Astrocyte (in vitro differentiated cells and primary cell): Measurements from ENCODE around the gene RBFA. TPM values are rescaled to one million over a fixed set of nuclear protein-coding genes. Genes with fewer than 3 reads are reported as not detected.

Source experiments
- DNase-seq: peaks from one replicate; pipeline ENCODE4 v3.0.0-alpha.2; 2010; ENCODE audit warnings: low read depth
- FAIRE-seq: peaks from 2 replicates; lab custom pipeline; 2011; peaks lifted over from hg19 to GRCh38; lab: Jason Lieb, UNC
- H2AFZ ChIP-seq: 2 replicates; pipeline ENCODE4 v1.6.0; 2012; ENCODE audit warnings: low read depth, low read length, inconsistent platforms
- H3K27ac ChIP-seq: 2 replicates; pipeline ENCODE4 v1.5.1; 2011; ENCODE audit warnings: low read depth, low read length, inconsistent platforms
- H3K27me3 ChIP-seq: 2 replicates; pipeline ENCODE4 v1.6.0; 2011; ENCODE audit warnings: low read length, inconsistent platforms; ENCODE audit not compliant: insufficient read depth
- H3K36me3 ChIP-seq: 2 replicates; pipeline ENCODE4 v1.5.1; 2011; ENCODE audit warnings: low read length, inconsistent platforms; ENCODE audit not compliant: insufficient read depth
- H3K4me1 ChIP-seq: 2 replicates; pipeline ENCODE4 v1.5.1; 2011; ENCODE audit warnings: low read length, inconsistent platforms; ENCODE audit not compliant: insufficient read depth
- H3K4me2 ChIP-seq: 2 replicates; pipeline ENCODE4 v1.6.0; 2012; ENCODE audit warnings: low read length, inconsistent platforms
- H3K4me3 ChIP-seq: 2 replicates; pipeline ENCODE4 v1.5.1; 2011; ENCODE audit warnings: low read depth, mild to moderate bottlenecking, low read length, inconsistent platforms; ENCODE audit not compliant: insufficient read depth
- H3K79me2 ChIP-seq: 2 replicates; pipeline ENCODE4 v1.6.0; 2012; ENCODE audit warnings: mild to moderate bottlenecking, low read length, inconsistent platforms; ENCODE audit not compliant: insufficient read depth
- H3K9ac ChIP-seq: 2 replicates; pipeline ENCODE4 v1.6.0; 2012; ENCODE audit warnings: mild to moderate bottlenecking, low read length, inconsistent platforms
- H3K9me3 ChIP-seq: 2 replicates; pipeline ENCODE4 v1.5.1; 2012; ENCODE audit warnings: low read depth, mild to moderate bottlenecking, low read length, inconsistent platforms; ENCODE audit not compliant: insufficient read depth
- H4K20me1 ChIP-seq: 2 replicates; pipeline ENCODE4 v1.6.0; 2012; ENCODE audit warnings: low read length, inconsistent platforms; ENCODE audit not compliant: insufficient read depth
- H3K27ac Mint-ChIP-seq: one replicate; pipeline ENCODE4 v1.8.0; 2021; ENCODE audit warnings: mild to moderate bottlenecking, mixed read lengths; ENCODE audit not compliant: unreplicated experiment
- H3K27me3 Mint-ChIP-seq: one replicate; pipeline ENCODE4 v1.8.0; 2021; ENCODE audit warnings: low read depth, mixed read lengths; ENCODE audit not compliant: unreplicated experiment
- H3K36me3 Mint-ChIP-seq: one replicate; pipeline ENCODE4 v1.8.0; 2021; ENCODE audit warnings: low read depth, mixed read lengths; ENCODE audit not compliant: unreplicated experiment
- H3K4me1 Mint-ChIP-seq: one replicate; pipeline ENCODE4 v1.8.0; 2021; ENCODE audit warnings: low read depth, mixed read lengths; ENCODE audit not compliant: unreplicated experiment
- H3K4me3 Mint-ChIP-seq: one replicate; pipeline ENCODE4 v1.8.0; 2021; ENCODE audit warnings: mild to moderate bottlenecking, moderate library complexity, mixed read lengths; ENCODE audit not compliant: unreplicated experiment
- H3K9me3 Mint-ChIP-seq: one replicate; pipeline ENCODE4 v1.8.0; 2021; ENCODE audit warnings: mild to moderate bottlenecking, mixed read lengths; ENCODE audit not compliant: unreplicated experiment
- EZH2 ChIP-seq: IDR thresholded peaks from 2 replicates; pipeline ENCODE4 v1.6.1; 2012; ENCODE audit warnings: mild to moderate bottlenecking, low read length, inconsistent platforms; ENCODE audit not compliant: insufficient read depth
- total RNA-seq: library from RNA; stranded (reverse); gene quantifications from 2 replicates; pipeline ENCODE4 v1.2.1, GENCODE V29; 2021
- TF ChIP-seq, protein P1 (sequence below): IDR thresholded peaks from 2 replicates; pipeline ENCODE4 v1.5.1; 2011; ENCODE audit warnings: low read depth, mild to moderate bottlenecking, inconsistent platforms, low read length, moderate library complexity; ENCODE audit not compliant: insufficient read depth

Gene RBFA
- total RNA-seq, 1 donor from 2014 or later = 24.1 TPM

DNA sequence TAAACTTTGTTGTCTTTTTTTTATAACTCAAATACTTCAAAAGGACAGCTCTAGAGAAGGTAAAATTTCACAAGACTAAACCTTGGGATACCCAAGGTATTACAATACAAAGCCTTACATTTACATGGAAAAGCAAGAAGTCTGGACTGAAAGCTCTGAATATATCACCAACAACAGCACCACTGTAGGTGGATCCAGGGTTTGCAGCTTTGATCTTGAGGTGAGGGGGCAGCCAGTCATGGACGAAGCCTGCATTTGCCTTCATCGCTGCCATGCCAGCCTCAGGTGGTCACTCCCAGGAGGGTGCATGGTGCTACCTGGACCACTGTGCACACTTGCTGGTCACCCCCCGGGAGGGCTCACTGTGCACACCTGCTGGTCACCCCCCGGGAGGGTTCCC, 36.6 kb downstream of the RBFA start:
- Histone ChIP-seq H3K27me3 (no peaks in the 10 kb centered on the region), H3K4me1 (no peaks in the 10 kb centered on the region), H3K4me3 (no peak overlapping the region), H3K4me2 (no peak overlapping the region), H3K9ac (no peak overlapping the region), H2AFZ (no peak overlapping the region), H3K79me2 (no peaks in the 10 kb centered on the region), H3K9me3 (no peaks in the 10 kb centered on the region), H3K27ac (no peak overlapping the region), H4K20me1 (no peaks in the 10 kb centered on the region), H3K36me3 (no peaks in the 10 kb centered on the region)
- H3K27ac Mint-ChIP-seq = no peak overlapping the region
- H3K9me3 Mint-ChIP-seq = peaks cover 2% of the 10 kb centered on the region
- no peak for TF ChIP-seq EZH2
- TF ChIP-seq, protein P1, sequence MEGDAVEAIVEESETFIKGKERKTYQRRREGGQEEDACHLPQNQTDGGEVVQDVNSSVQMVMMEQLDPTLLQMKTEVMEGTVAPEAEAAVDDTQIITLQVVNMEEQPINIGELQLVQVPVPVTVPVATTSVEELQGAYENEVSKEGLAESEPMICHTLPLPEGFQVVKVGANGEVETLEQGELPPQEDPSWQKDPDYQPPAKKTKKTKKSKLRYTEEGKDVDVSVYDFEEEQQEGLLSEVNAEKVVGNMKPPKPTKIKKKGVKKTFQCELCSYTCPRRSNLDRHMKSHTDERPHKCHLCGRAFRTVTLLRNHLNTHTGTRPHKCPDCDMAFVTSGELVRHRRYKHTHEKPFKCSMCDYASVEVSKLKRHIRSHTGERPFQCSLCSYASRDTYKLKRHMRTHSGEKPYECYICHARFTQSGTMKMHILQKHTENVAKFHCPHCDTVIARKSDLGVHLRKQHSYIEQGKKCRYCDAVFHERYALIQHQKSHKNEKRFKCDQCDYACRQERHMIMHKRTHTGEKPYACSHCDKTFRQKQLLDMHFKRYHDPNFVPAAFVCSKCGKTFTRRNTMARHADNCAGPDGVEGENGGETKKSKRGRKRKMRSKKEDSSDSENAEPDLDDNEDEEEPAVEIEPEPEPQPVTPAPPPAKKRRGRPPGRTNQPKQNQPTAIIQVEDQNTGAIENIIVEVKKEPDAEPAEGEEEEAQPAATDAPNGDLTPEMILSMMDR = no peak
- DNase-seq (no peak), FAIRE-seq (no peak)
- H3K36me3 Mint-ChIP-seq = no peaks in the 10 kb centered on the region
- peaks cover 6% of the 10 kb centered on the region for H3K27me3 Mint-ChIP-seq
- no peaks in the 10 kb centered on the region for H3K4me1 Mint-ChIP-seq
- H3K4me3 Mint-ChIP-seq = no peak overlapping the region

DNA sequence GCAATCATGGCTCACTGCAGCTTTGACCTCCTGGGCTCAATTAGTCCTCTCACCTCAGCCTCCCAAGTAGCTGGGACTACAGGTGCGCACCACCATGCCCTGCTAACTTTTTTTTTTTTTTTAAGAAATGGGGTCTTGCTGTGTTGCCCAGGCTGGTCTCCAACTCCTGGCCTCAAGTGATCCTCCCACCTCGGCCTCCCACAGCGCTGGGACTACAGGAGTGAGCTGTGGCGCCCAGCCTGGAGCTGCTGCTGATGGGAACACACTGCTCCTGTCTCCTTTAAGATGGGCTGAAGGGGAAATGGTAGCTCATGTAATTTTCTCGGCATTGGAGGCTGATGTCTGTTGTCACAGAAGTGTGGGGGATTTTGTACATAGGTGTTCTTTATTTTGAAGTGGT, 39.9 kb downstream of the RBFA start:
- TF ChIP-seq EZH2 = no peak
- TF ChIP-seq, protein P1 = no peak
- no peak overlapping the region for H3K4me3 ChIP-seq

DNA sequence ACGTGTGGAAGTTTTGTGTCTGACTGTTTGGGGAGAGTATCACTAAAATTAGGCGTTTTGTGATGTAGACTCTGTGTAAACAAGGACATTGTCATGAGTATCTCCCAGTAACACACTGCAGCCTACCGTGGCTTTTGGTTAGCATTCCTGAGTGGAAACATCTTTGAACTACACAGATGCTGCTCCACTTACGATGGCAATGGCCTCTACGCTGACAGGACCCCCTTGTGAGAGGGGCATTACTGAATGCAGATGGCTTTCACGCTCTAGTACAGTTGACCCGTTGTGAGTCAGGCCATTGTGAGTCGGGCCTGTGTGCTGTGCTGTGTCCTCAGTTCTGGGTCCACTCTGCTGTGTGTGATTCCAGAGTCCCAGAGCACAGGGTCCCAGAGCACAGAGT, 40.5 kb downstream of the RBFA start:
- H3K27ac ChIP-seq = no peak overlapping the region
- peaks cover 2% of the 10 kb centered on the region for H3K36me3 Mint-ChIP-seq
- no peak overlapping the region for H3K9ac ChIP-seq
- peaks cover 6% of the 10 kb centered on the region for H3K9me3 Mint-ChIP-seq
- H3K79me2 ChIP-seq = no peaks in the 10 kb centered on the region
- H3K4me2 ChIP-seq = no peak overlapping the region
- H3K4me1 Mint-ChIP-seq = no peaks in the 10 kb centered on the region
- H3K27me3 ChIP-seq = no peaks in the 10 kb centered on the region
- no peak overlapping the region for H3K27ac Mint-ChIP-seq
- TF ChIP-seq, protein P1 = no peak
- TF ChIP-seq EZH2 = no peak
- H3K9me3 ChIP-seq = no peaks in the 10 kb centered on the region
- peaks cover 4% of the 10 kb centered on the region for H3K27me3 Mint-ChIP-seq
- H3K36me3 ChIP-seq = no peaks in the 10 kb centered on the region
- no peaks in the 10 kb centered on the region for H4K20me1 ChIP-seq
- H3K4me1 ChIP-seq = no peaks in the 10 kb centered on the region
- H2AFZ ChIP-seq = no peak overlapping the region
- FAIRE-seq (no peak), DNase-seq (no peak)
- no peak overlapping the region for H3K4me3 ChIP-seq
- no peak overlapping the region for H3K4me3 Mint-ChIP-seq

More for the DNA sequence above, 39.9 kb downstream of the RBFA start:
- Mint-ChIP-seq H3K36me3 (peaks cover 2% of the 10 kb centered on the region), H3K9me3 (peaks cover 6% of the 10 kb centered on the region), H3K27ac (no peak overlapping the region), H3K4me3 (no peak overlapping the region), H3K4me1 (no peaks in the 10 kb centered on the region), H3K27me3 (peaks cover 4% of the 10 kb centered on the region)
- Histone ChIP-seq H3K27ac (no peak overlapping the region), H2AFZ (no peak overlapping the region), H3K9ac (no peak overlapping the region), H3K79me2 (no peaks in the 10 kb centered on the region), H3K4me1 (no peaks in the 10 kb centered on the region), H3K9me3 (no peaks in the 10 kb centered on the region), H4K20me1 (no peaks in the 10 kb centered on the region), H3K27me3 (no peaks in the 10 kb centered on the region), H3K36me3 (no peaks in the 10 kb centered on the region), H3K4me2 (no peak overlapping the region)
- FAIRE-seq = no peak
- DNase-seq = no peak
